ENCODE data around the gene LSAMP.
A peak's percentile ranks its signal among the peaks of the same experiment; 100 is the strongest.

Gene LSAMP

GRCh38 chr3:116432795-116433194 lies 12.5 kb downstream of the LSAMP start:
- peak; percentile 21 for DNase-seq (ENCODE audit: low spot score)

GRCh38 chr3:116429479-116430269 lies 15.6 kb downstream of the LSAMP start:
- DNase-seq (ENCODE audit: low spot score) = no peak

GRCh38 chr3:116426036-116426435 lies 19.3 kb downstream of the LSAMP start:
- DNase-seq (ENCODE audit: low spot score) = no peak

DNA sequence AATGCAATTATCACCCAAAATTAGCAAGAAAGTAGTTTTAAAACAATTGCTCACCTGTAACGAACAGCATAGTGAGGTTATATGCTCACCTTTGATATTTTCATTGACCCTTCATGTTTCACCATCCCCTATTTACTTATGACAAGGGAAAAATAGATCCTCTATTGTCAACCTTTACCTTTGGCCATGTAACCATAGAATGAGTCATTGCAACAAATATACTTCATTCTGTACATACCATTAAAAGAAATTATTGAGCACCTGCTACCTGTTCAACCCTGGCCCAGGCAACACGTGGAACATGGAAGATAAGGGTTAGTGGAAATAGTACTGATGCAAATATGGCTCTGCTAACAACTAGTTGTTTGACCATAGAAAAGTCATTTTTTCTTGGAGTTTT lies 20.2 kb downstream of the LSAMP start:
- DNase-seq (ENCODE audit: low spot score) = no peak

DNA sequence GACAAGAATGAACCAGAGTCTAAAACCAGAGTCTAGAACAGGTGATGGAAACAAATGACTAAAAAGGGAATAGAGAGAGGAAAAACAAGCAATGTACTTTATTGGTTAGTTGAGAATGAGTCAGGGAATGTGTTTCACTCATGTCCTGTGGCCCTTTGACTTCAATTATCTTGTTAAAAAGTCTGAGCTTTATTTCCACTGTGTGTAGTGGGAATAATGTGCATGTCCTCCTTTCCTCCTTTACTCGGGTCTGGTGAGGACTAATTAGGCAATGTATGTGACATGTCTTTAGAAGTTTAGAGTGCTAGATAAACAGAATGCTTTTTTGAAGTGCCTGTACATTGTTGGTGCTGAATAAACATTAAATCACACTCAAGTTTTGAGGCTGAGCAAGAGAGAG lies 21.3 kb downstream of the LSAMP start:
- DNase-seq (ENCODE audit: low spot score) = no peak

GRCh38 chr3:116423374-116423773 lies 21.9 kb downstream of the LSAMP start:
- DNase-seq (ENCODE audit: low spot score) = no peak

- DNase-seq (ENCODE audit: low spot score) = peak; percentile 70
Measured at GRCh38 chr3:116417151-116417550, 28.1 kb downstream of the LSAMP start.

DNA sequence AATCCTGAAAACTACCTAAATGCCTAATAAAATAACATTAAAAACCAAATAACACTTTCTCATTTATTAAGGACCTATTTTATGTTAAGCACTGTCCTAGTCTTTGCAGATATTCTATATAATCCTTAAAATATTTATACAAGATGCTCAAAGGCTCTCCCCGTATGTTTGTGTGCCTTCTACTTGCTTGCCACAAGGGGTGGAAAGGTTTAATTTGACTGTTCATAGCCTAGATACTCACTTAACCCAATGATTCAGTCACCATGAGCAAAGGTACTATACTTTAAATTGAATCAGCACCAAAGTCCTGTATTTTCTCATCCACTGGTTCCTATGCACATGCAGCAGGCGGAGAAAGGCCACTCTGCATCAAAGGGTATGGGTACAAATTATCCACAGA lies 32.0 kb downstream of the LSAMP start:
- DNase-seq (ENCODE audit: low spot score) = no peak

GRCh38 chr3:116408473-116408872 lies 36.8 kb downstream of the LSAMP start:
- DNase-seq (ENCODE audit: low spot score) = no peak

DNA sequence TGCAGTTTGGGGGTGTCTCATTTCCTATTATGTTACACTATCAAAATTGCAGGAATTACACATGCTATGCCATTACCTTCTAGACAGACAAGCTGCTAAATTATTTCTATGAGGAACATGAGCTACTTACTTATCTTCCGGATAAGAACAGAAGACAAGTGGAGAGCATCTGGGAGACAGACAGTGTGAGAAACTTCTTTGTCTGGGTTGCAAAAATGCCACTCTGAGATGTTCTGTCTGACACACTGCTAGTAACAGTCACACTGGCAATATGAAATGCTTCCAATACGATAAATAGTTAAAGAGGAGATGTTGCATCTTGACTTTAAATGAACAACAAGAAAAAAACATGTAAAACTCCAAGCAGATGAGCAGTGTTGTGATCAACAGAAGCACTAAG lies 40.1 kb downstream of the LSAMP start:
- no peak for DNase-seq (ENCODE audit: low spot score)

- no peak for DNase-seq (ENCODE audit: low spot score)
Measured at GRCh38 chr3:116399701-116400226, 45.5 kb downstream of the LSAMP start.

DNA sequence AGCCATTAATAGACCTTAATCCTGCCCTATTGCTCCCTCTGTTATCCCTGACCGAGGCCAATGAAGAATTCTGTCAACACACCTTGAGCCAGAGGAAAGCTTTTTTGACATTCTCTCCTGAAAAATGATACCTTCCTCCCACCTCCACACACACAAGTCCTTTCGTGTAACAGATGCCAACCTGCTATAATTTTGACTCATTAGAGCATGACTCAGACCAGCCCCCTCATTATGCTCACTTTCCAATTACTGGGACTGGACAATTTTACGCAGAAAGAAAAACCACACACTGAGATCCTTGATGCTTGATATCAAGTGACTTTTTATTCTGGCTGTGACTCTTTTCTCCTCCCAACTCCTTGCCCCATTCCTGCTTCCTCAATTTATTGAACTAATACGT lies 50.9 kb downstream of the LSAMP start:
- no peak for DNase-seq (ENCODE audit: low spot score)

DNA sequence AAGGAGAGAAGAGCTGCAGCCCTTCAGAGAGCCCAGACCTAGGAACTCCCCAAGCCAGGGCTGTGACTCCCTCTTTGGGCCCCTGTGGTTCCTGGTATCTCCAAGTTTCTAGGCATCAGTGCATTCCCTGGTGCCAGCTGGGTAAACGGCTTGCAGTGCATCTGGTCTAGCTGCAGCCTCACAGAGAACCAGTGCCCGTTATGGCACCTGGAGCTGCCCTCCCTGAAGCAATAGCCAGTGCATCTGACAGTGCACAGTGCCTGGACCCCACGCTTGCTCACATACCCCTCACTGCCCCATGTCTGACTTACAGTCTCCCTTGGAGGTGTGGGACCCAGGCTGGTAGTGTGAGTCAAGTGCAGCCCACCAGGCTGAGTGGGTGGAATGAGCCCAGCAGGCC lies 52.1 kb downstream of the LSAMP start:
- no peak for DNase-seq (ENCODE audit: low spot score)

GRCh38 chr3:116392291-116392690 lies 53.0 kb downstream of the LSAMP start:
- DNase-seq (ENCODE audit: low spot score) = no peak

DNA sequence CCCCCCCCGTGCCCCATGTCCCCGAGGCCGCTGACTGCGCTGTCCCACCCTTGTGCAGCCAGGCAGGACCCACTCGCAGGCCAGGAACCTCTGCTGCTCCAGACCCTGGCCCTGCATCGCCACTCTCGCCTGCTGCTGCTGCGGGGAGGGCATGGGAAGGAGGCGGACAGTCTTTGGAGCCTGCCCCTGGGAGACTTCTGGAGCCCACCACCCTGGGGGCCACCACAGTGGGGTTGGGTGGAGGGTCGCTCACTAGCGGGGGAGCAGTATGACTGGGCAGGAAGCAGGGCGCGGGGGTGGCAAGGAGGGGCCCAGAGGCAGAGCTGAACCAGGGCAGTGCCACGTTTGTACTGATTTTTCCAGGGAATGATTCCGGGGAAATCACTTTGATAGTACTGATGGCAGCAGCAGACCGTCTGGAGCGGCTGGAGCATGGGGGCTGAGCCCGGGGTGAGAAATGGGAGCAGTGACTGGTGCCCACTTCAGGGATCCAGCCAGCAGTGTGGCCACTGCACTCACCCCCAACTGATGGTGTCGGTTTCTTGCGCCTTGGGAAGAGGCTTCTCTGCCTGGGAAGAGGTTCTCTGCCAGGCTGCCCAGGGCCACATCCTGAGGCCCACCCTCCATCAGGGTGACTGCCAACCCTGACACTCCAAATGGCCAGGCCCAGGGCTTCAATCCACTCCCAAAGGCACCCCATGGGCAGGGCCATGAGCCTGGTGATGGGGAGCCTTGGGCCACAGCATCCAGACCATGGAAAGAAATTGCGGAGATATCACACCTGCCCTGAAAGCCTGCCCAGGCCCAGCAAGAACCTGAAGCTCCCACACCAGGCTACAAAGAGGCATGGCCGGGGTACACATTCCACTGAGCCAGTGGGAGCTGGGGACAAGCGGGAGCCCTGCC lies 53.7 kb downstream of the LSAMP start:
- DNase-seq (ENCODE audit: low spot score) = no peak

DNA sequence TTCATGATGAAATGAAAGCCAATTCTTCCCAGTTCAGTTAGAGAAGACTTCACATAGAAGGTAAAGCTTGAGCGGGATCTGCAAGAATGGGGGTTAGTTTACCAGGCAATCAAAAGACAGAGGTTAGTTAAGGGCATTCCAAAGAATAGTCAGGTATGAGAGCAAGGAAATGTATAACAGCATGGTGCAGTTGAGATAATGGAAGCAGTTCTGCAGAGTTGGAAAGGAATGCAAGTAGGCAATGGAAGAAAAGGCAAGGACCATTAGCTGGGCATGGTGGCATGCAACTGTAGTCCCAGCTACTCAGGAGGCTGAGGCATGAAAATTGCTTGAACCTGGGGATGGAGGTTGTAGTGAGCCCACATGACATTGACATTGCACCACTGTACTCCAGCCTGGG lies 55.0 kb downstream of the LSAMP start:
- DNase-seq (ENCODE audit: low spot score) = no peak

GRCh38 chr3:116388867-116389385 lies 56.4 kb downstream of the LSAMP start:
- DNase-seq (ENCODE audit: low spot score) = no peak

DNA sequence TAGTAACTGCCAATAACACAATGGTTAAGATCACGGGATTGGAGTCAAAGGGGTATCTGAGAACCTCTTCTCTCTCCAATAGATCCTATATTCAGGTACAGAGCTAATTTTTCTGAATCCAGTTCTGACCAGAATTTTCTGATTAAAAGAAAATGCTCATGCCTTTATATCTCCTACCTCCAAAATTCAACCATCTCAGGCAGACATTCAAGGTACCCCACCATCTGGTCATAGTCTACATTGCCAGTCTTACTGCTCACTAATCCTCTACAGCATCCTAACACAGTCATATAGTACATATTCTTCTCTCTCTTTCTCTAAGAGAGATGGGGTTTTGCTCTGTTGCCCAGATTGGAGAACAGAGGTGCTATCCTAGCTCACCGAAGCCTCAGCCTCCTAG lies 59.1 kb downstream of the LSAMP start:
- no peak for DNase-seq (ENCODE audit: low spot score)

DNA sequence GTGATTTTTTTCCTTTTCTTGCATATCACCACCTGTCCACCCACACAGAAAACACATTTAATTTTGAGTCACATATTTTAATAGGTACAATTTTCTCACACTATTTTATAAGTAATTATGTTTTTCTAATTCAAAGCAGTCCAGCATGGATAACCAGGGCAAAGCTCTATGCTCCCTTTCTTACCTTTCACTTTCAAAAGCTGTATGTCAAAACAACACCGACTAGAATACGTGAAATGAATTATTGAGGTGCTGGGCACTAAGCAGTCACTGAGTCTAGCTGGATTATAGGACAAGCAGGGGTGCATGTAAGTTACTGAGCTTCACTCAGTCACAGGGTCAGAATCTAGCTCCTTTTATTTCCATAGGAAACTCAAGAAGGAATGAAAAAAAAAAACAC lies 60.6 kb downstream of the LSAMP start:
- DNase-seq (ENCODE audit: low spot score) = no peak

- no peak for DNase-seq (ENCODE audit: low spot score)
Measured at GRCh38 chr3:116378077-116378476, 67.2 kb downstream of the LSAMP start.

DNA sequence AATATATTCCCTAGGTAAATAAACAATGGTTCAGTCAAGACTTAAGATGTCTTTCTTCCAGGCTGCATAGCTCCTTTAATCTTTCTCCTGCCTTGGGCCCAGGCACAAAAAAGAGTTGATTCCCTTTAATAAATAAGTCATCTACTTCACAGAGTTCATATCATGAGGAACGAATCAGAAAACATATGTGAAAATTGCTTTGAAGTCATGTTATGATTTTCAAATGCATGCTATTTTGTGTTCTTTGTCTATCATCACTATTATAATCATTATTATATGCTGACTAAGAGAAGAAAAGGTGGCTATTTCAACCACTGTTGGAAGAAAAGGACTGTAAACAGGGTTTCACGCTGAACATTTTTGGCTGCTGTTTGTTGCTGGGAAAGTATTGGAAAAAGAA lies 70.4 kb downstream of the LSAMP start:
- no peak for DNase-seq (ENCODE audit: low spot score)

DNA sequence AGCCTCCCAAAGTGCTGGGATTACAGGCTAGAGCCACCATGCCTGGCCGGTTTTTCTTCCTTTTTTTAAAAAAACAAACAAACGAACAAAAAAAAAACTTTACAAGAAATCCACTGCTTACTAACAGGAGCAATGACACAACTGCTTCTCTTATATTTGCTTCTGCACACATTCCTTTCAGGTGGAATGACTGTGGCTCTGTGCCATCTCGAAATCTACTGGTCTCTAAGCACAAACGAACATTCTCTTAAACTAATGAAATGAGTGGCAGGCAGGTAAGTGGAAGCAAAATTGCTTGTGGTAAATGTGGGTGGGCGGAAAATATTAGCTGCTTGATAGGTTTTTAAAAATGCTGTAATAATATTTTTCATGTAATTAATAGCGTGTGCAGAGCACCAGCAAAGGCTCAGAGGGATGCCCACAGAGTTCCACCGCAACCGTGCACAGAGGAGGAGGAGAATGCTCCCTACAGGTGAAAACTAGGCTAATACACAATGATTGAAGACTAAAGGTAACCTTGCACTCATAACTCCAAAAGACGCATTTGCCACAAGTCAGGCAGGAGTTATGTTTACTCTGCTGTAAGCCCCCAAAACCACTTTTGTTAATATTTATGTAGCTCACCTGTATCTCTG lies 77.4 kb downstream of the LSAMP start:
- DNase-seq (ENCODE audit: low spot score) = no peak
